ENCODE measurements around the gene ABCG2.
"Not testable (repeated sequence)": the region's sequence is repeated elsewhere in the genome, so short reads cannot be mapped to it uniquely, and the experiment has no call there.

ABCG2 gene

GRCh38 chr4:88163336-88163735, 4.9 kb upstream of the ABCG2 start:
- no peak for DNase-seq (ENCODE audit: low spot score)

- DNase-seq (ENCODE audit: low spot score): no peak
These were observed 4.2 kb upstream of the ABCG2 start for GRCh38 chr4:88162626-88163025.

GRCh38 chr4:88159229-88159725, 838 bp upstream of the ABCG2 start:
- no peak for DNase-seq (ENCODE audit: low spot score)

- DNase-seq (ENCODE audit: low spot score): no peak
These were observed 376 bp downstream of the ABCG2 start for GRCh38 chr4:88158038-88158488.

- not testable (repeated sequence) for DNase-seq (ENCODE audit: low spot score)
These were observed 6.1 kb downstream of the ABCG2 start for GRCh38 chr4:88152331-88152730.

GRCh38 chr4:88148560-88148959, 9.9 kb downstream of the ABCG2 start:
- DNase-seq (ENCODE audit: low spot score): no peak

- DNase-seq (ENCODE audit: low spot score): no peak
These were observed 10.6 kb downstream of the ABCG2 start for GRCh38 chr4:88147799-88148217.

GRCh38 chr4:88146891-88147290, 11.5 kb downstream of the ABCG2 start:
- no peak for DNase-seq (ENCODE audit: low spot score)

- no peak for DNase-seq (ENCODE audit: low spot score)
These were observed 13.6 kb downstream of the ABCG2 start for GRCh38 chr4:88144866-88145300.

- no peak for DNase-seq (ENCODE audit: low spot score)
These were observed 14.4 kb downstream of the ABCG2 start for GRCh38 chr4:88144048-88144447.

- DNase-seq (ENCODE audit: low spot score): no peak
These were observed 14.9 kb downstream of the ABCG2 start for GRCh38 chr4:88143504-88143903.

GRCh38 chr4:88138561-88138960, 19.9 kb downstream of the ABCG2 start:
- no peak for DNase-seq (ENCODE audit: low spot score)

- no peak for DNase-seq (ENCODE audit: low spot score)
These were observed 21.3 kb downstream of the ABCG2 start for GRCh38 chr4:88137112-88137511.

GRCh38 chr4:88136249-88136648, 22.2 kb downstream of the ABCG2 start:
- DNase-seq (ENCODE audit: low spot score): no peak

GRCh38 chr4:88135356-88135663, 23.1 kb downstream of the ABCG2 start:
- DNase-seq (ENCODE audit: low spot score): no peak

GRCh38 chr4:88134536-88135355, 23.7 kb downstream of the ABCG2 start:
- no peak for DNase-seq (ENCODE audit: low spot score)

- DNase-seq (ENCODE audit: low spot score): no peak
These were observed 24.3 kb downstream of the ABCG2 start for GRCh38 chr4:88134111-88134510.

- no peak for DNase-seq (ENCODE audit: low spot score)
These were observed 27.7 kb downstream of the ABCG2 start for GRCh38 chr4:88130544-88131305.

- DNase-seq (ENCODE audit: low spot score): no peak
These were observed 28.4 kb downstream of the ABCG2 start for GRCh38 chr4:88130003-88130402.

- not testable (repeated sequence) for DNase-seq (ENCODE audit: low spot score)
These were observed 36.2 kb downstream of the ABCG2 start for GRCh38 chr4:88122260-88122659.

GRCh38 chr4:88119943-88120342, 38.5 kb downstream of the ABCG2 start:
- DNase-seq (ENCODE audit: low spot score): no peak

GRCh38 chr4:88115587-88115986, 42.9 kb downstream of the ABCG2 start:
- DNase-seq (ENCODE audit: low spot score): no peak

- DNase-seq (ENCODE audit: low spot score): no peak
These were observed 45.6 kb downstream of the ABCG2 start for GRCh38 chr4:88112856-88113255.
